GM12878 (cell line): ENCODE measurements around the gene COL7A1. TPM values are rescaled to one million over a fixed set of nuclear protein-coding genes. Genes with fewer than 3 reads are reported as not detected.

Experiments
- ATAC-seq: fragments of 200-7000 bp; cut with Tn5 transposase; 3 replicates; pipeline ENCODE4 v1.9.1; 2020; ENCODE audit warnings: mild to moderate bottlenecking, moderate library complexity
- BruUV-seq: library from RNA; stranded (reverse); fragments of 400-500 nt; replicated peaks from 2 replicates; lab custom pipeline; 2021; lab: Mats Ljungman, UMichigan
- CTCF ChIA-PET: fragments of 300-600 bp; sonication (Branson Sonifier 250); formaldehyde crosslinking; extraction: SDS; loops from one replicate; lab custom pipeline; 2021; ENCODE audit warnings: inconsistent platforms; lab: Yijun Ruan, JAX
- POLR2A ChIA-PET: fragments of 350-600 bp; formaldehyde crosslinking; extraction: SDS; loops from one replicate; lab custom pipeline; 2021; ENCODE audit warnings: inconsistent platforms; lab: Charles Lee
- RAD21 ChIA-PET: fragments of 300-600 bp; sonication (Branson Sonifier 250); formaldehyde crosslinking; loops from one replicate; lab custom pipeline; 2023; ENCODE audit warnings: antibody characterized with exemption; ENCODE audit not compliant: unreplicated experiment; lab: Charles Lee
- SMC1A ChIA-PET: fragments of 300-600 bp; sonication (Branson Sonifier 250); formaldehyde crosslinking; loops from one replicate; lab custom pipeline; 2023; ENCODE audit not compliant: unreplicated experiment, uncharacterized antibody; lab: Charles Lee
- DNase-seq: peaks from one replicate; pipeline ENCODE4 v3.0.0-alpha.2; 2011; ENCODE audit warnings: low read depth, low spot score
- FAIRE-seq: peaks from 3 replicates; lab custom pipeline; 2011; peaks lifted over from hg19 to GRCh38; lab: Jason Lieb, UNC
- H2AFZ ChIP-seq: 2 replicates; pipeline ENCODE4 v1.6.0; 2011; ENCODE audit warnings: low read depth, low read length, control low read depth; ENCODE audit not compliant: control insufficient read depth
- H3K27ac ChIP-seq: 2 replicates; pipeline ENCODE4 v1.5.1; 2011; ENCODE audit warnings: control low read depth; ENCODE audit not compliant: control insufficient read depth, insufficient read depth
- H3K27me3 ChIP-seq, 2 experiments: replicated peaks in 1 of 2; 2 replicates each; pipeline versions ENCODE4 v1.6.0 to v1.6.1; 2011; ENCODE audit warnings: low read length in 1 of 2; ENCODE audit not compliant: control insufficient read depth in 2 of 2, insufficient read depth in 2 of 2
- H3K36me3 ChIP-seq, 2 experiments: 2 replicates each; pipeline ENCODE4 v1.5.1; 2011; ENCODE audit warnings: low read length in 1 of 2; ENCODE audit not compliant: control insufficient read depth in 2 of 2, insufficient read depth in 2 of 2
- H3K4me1 ChIP-seq: 2 replicates; pipeline ENCODE4 v1.6.1; 2011; ENCODE audit warnings: mild to moderate bottlenecking, low read length, moderate library complexity, mixed read lengths; ENCODE audit not compliant: control insufficient read depth, insufficient read depth
- H3K4me2 ChIP-seq: 2 replicates; pipeline ENCODE4 v1.6.0; 2011; ENCODE audit warnings: control low read depth; ENCODE audit not compliant: control insufficient read depth, insufficient read depth
- H3K4me3 ChIP-seq: fragments of 200-600 bp; sonication (generic); 2 replicates; pipeline ENCODE4 v1.5.1; 2016
- H3K79me2 ChIP-seq: 2 replicates; pipeline ENCODE4 v1.6.0; 2011; ENCODE audit warnings: low read length; ENCODE audit not compliant: control insufficient read depth, insufficient read depth
- H3K9ac ChIP-seq: 2 replicates; pipeline ENCODE4 v1.8.0; 2011; ENCODE audit warnings: low read length, control low read depth, mixed read lengths; ENCODE audit not compliant: control insufficient read depth, insufficient read depth
- H3K9me3 ChIP-seq: replicated peaks from 3 replicates; pipeline ENCODE4 v1.5.1; 2011; ENCODE audit warnings: mild to moderate bottlenecking, low read length; ENCODE audit not compliant: control insufficient read depth, insufficient read depth
- H4K20me1 ChIP-seq: 2 replicates; pipeline ENCODE4 v1.6.0; 2011; ENCODE audit not compliant: control insufficient read depth, insufficient read depth
- BCL11A ChIP-seq: IDR thresholded peaks from 2 replicates; pipeline ENCODE4 v1.6.1; 2011; ENCODE audit warnings: low read depth, low read length
- BRCA1 ChIP-seq: IDR thresholded peaks from 2 replicates; pipeline ENCODE4 v1.6.1; 2011; ENCODE audit warnings: low read depth, low read length, improper control_type of control experiment
- CBX3 ChIP-seq: fragments of 200-600 bp; sonication (generic); IDR thresholded peaks from 2 replicates; pipeline ENCODE4 v1.6.1; 2016; ENCODE audit warnings: low read depth, borderline replicate concordance
- CBX5 ChIP-seq: sonication (generic); IDR thresholded peaks from 2 replicates; pipeline ENCODE4 v1.6.1; 2016; ENCODE audit warnings: low read depth, moderate library complexity, mild to moderate bottlenecking, inconsistent platforms
- CREB1 ChIP-seq: IDR thresholded peaks from 2 replicates; pipeline ENCODE4 v1.6.1; 2012; ENCODE audit warnings: low read depth, mild to moderate bottlenecking, inconsistent platforms
- ESRRA ChIP-seq: IDR thresholded peaks from 2 replicates; pipeline ENCODE4 v1.6.1; 2012; ENCODE audit warnings: mild to moderate bottlenecking, low read length, improper control_type of control experiment
- GABPA ChIP-seq: IDR thresholded peaks from 2 replicates; pipeline ENCODE4 v1.6.1; 2014; ENCODE audit warnings: antibody characterized with exemption, low read depth, mild to moderate bottlenecking, inconsistent platforms
- IKZF1 ChIP-seq: fragments of 450-650 bp; conservative IDR thresholded peaks from 2 replicates; pipeline ENCODE4 v1.6.1; 2017; ENCODE audit warnings: antibody characterized with exemption, mild to moderate bottlenecking
- NFXL1 ChIP-seq: fragments of 450-650 bp; IDR thresholded peaks from 2 replicates; pipeline ENCODE4 v1.6.1; 2017; ENCODE audit warnings: antibody characterized with exemption, mild to moderate bottlenecking, borderline replicate concordance
- SIX5 ChIP-seq: IDR thresholded peaks from 2 replicates; pipeline ENCODE4 v1.6.1; 2011; ENCODE audit warnings: mild to moderate bottlenecking, low read depth, low read length, moderate library complexity; ENCODE audit not compliant: severe bottlenecking
- SMAD1 ChIP-seq: fragments of 450-650 bp; IDR thresholded peaks from 2 replicates; pipeline ENCODE4 v1.6.1; 2018; ENCODE audit warnings: mild to moderate bottlenecking, low read depth; ENCODE audit not compliant: partially characterized antibody
- SMC3 ChIP-seq: IDR thresholded peaks from 2 replicates; pipeline ENCODE4 v1.6.1; 2011; ENCODE audit warnings: low read length, improper control_type of control experiment, borderline replicate concordance
- SPI1 ChIP-seq: IDR thresholded peaks from 2 replicates; pipeline ENCODE4 v1.6.1; 2011; ENCODE audit warnings: low read depth, mild to moderate bottlenecking, low read length, moderate library complexity, borderline replicate concordance; ENCODE audit not compliant: insufficient read depth
- TARDBP ChIP-seq: IDR thresholded peaks from 2 replicates; pipeline ENCODE4 v1.6.1; 2016; ENCODE audit warnings: borderline replicate concordance
- YBX1 ChIP-seq: fragments of 450-650 bp; IDR thresholded peaks from 2 replicates; pipeline ENCODE4 v1.6.1; 2016; ENCODE audit warnings: antibody characterized with exemption
- WGBS: methylation state at CpG from one replicate; pipeline ENCODE4 v1.1.6; 2016; ENCODE audit warnings: low lambda C conversion rate; ENCODE audit not compliant: insufficient replicate concordance, insufficient coverage; ENCODE audit errors: missing lambda C conversion rate; 5-methylcytosine and 5-hydroxymethylcytosine counted together
- in situ Hi-C: fragments of 300-500 bp; cut with MboI; formaldehyde crosslinking; loops from 9 replicates; pipeline ENCODE4 v1.14.3; 2018; ENCODE audit warnings: mixed read lengths
- intact Hi-C: fragments of 100-400 bp; cut with micrococcal nuclease; formaldehyde crosslinking; loops from one replicate; pipeline ENCODE4 v1.14.2; 2022; ENCODE audit not compliant: unreplicated experiment
- polyA plus RNA-seq, 11 experiments: library from polyadenylated mRNA; depleted of rRNA in 4 of 11; unstranded in 6 of 11; stranded (reverse) in 5 of 11; fragments of >200 nt; fragmentation: Nextera tagmentation in 4 of 11; fragmentation: Illumina TruSeq in 1 of 11; extraction: Ambion mirVana in 4 of 11; extraction: Trizol in 1 of 11; gene quantifications; 1 replicate in 1 of 11; 2 replicates in 10 of 11; pipeline versions ENCODE4 v1.2.1 to v1.2.3, GENCODE V29; 2011 to 2016; ENCODE audit warnings: inconsistent platforms in 2 of 11, missing spikeins in 2 of 11, low read depth in 1 of 11
- total RNA-seq, 4 experiments: library from RNA; depleted of rRNA in 3 of 4; stranded (reverse); fragments of >200 nt in 3 of 4; fragmentation: Illumina TruSeq in 1 of 4; extraction: Trizol in 1 of 4; gene quantifications; 2 replicates each; pipeline versions ENCODE4 v1.2.1 to v1.2.3, GENCODE V29; 2013 to 2021
- TF ChIP-seq, protein P1 (sequence below): fragments of 450-650 bp; IDR thresholded peaks from 2 replicates; pipeline ENCODE4 v1.6.1; 2016; ENCODE audit warnings: mild to moderate bottlenecking
- TF ChIP-seq, protein P2 (sequence below): IDR thresholded peaks from 2 replicates; pipeline ENCODE4 v1.6.1; 2011; ENCODE audit warnings: mild to moderate bottlenecking, low read depth, low read length, moderate library complexity; ENCODE audit not compliant: insufficient replicate concordance
- TF ChIP-seq, protein P3 (sequence below): IDR thresholded peaks from 2 replicates; pipeline ENCODE4 v1.6.1; 2011; ENCODE audit warnings: borderline replicate concordance, low read depth, mild to moderate bottlenecking, moderate library complexity, low read length; ENCODE audit not compliant: insufficient read depth, poor library complexity, severe bottlenecking
- TF ChIP-seq, protein P4 (sequence below): fragments of 450-650 bp; IDR thresholded peaks from 2 replicates; pipeline ENCODE4 v1.6.1; 2014; ENCODE audit warnings: mild to moderate bottlenecking
- TF ChIP-seq, protein P5 (sequence below): fragments of 450-650 bp; IDR thresholded peaks from 2 replicates; pipeline ENCODE4 v1.6.1; 2016; ENCODE audit warnings: mild to moderate bottlenecking

Gene COL7A1
- total and polyA plus RNA-seq, 10 of the 15 experiments (the other 5 are each of a cell fraction or from before 2014, with no cell fraction given), result 0.01 to 1.9 (median 0.29) TPM; not detected in 1

DNA sequence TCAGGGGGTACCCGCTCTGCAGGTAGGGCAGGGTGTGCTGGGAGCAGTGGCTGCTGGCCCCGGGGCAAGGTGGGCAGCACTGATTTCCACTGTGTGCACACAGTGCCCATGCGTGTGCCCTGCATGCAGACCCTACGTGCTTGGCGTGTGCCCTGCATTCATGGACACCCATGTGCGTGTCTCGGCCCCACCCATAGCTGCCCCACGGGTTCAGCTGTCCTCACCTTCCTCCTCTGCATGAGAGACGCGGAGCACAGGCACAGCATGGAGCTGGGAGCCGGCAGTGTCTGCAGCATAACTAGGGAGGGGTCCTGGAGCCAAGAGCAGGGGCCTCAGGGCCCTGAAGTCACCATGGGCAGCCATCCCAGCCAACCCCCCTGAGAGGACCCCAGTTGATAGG lies 29.9 kb downstream of the COL7A1 start:
- 58% methylated on average over 11 of the region's 11 CpGs for WGBS
- no TSS peak for BruUV-seq
- H2AFZ ChIP-seq, result no peak overlapping the region
- TF ChIP-seq IKZF1 (no peak), CBX3 (no peak), CREB1 (no peak), TARDBP (no peak), SMC3 (no peak), NFXL1 (no peak), SIX5 (no peak), CBX5 (no peak), GABPA (no peak), BRCA1 (no peak), YBX1 (no peak), SMAD1 (no peak), ESRRA (no peak), SPI1 (no peak), BCL11A (no peak)
- TF ChIP-seq, protein P1, sequence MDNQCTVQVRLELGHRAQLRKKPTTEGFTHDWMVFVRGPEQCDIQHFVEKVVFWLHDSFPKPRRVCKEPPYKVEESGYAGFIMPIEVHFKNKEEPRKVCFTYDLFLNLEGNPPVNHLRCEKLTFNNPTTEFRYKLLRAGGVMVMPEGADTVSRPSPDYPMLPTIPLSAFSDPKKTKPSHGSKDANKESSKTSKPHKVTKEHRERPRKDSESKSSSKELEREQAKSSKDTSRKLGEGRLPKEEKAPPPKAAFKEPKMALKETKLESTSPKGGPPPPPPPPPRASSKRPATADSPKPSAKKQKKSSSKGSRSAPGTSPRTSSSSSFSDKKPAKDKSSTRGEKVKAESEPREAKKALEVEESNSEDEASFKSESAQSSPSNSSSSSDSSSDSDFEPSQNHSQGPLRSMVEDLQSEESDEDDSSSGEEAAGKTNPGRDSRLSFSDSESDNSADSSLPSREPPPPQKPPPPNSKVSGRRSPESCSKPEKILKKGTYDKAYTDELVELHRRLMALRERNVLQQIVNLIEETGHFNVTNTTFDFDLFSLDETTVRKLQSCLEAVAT, result no peak
- TF ChIP-seq, protein P2, sequence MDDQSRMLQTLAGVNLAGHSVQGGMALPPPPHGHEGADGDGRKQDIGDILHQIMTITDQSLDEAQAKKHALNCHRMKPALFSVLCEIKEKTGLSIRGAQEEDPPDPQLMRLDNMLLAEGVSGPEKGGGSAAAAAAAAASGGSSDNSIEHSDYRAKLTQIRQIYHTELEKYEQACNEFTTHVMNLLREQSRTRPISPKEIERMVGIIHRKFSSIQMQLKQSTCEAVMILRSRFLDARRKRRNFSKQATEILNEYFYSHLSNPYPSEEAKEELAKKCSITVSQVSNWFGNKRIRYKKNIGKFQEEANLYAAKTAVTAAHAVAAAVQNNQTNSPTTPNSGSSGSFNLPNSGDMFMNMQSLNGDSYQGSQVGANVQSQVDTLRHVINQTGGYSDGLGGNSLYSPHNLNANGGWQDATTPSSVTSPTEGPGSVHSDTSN, result no peak
- TF ChIP-seq, protein P3, sequence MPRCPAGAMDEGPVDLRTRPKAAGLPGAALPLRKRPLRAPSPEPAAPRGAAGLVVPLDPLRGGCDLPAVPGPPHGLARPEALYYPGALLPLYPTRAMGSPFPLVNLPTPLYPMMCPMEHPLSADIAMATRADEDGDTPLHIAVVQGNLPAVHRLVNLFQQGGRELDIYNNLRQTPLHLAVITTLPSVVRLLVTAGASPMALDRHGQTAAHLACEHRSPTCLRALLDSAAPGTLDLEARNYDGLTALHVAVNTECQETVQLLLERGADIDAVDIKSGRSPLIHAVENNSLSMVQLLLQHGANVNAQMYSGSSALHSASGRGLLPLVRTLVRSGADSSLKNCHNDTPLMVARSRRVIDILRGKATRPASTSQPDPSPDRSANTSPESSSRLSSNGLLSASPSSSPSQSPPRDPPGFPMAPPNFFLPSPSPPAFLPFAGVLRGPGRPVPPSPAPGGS, result no peak
- TF ChIP-seq, protein P4, sequence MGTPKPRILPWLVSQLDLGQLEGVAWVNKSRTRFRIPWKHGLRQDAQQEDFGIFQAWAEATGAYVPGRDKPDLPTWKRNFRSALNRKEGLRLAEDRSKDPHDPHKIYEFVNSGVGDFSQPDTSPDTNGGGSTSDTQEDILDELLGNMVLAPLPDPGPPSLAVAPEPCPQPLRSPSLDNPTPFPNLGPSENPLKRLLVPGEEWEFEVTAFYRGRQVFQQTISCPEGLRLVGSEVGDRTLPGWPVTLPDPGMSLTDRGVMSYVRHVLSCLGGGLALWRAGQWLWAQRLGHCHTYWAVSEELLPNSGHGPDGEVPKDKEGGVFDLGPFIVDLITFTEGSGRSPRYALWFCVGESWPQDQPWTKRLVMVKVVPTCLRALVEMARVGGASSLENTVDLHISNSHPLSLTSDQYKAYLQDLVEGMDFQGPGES, result no peak
- TF ChIP-seq, protein P5, sequence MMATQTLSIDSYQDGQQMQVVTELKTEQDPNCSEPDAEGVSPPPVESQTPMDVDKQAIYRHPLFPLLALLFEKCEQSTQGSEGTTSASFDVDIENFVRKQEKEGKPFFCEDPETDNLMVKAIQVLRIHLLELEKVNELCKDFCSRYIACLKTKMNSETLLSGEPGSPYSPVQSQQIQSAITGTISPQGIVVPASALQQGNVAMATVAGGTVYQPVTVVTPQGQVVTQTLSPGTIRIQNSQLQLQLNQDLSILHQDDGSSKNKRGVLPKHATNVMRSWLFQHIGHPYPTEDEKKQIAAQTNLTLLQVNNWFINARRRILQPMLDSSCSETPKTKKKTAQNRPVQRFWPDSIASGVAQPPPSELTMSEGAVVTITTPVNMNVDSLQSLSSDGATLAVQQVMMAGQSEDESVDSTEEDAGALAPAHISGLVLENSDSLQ, result no peak
- ATAC-seq, result no peak
- no peak for DNase-seq
- in situ Hi-C loops (no loop called here), intact Hi-C loops (no loop called here)
- H3K79me2 ChIP-seq, result no peaks in the 10 kb centered on the region
- no peak overlapping the region for H3K4me3 ChIP-seq
- H3K27me3 ChIP-seq, result no peaks in the 10 kb centered on the region
- RAD21 ChIA-PET, result no interaction called here
- SMC1A ChIA-PET, result no interaction called here
- no peak overlapping the region for H3K9ac ChIP-seq
- POLR2A ChIA-PET, result interaction anchor here (1.3 kb wide), 1 partner anchor 150 kb away, joined by 3 read pairs; no protein-coding TSS in a partner anchor
- H4K20me1 ChIP-seq, result no peaks in the 10 kb centered on the region
- no peaks in the 10 kb centered on the region for H3K36me3 ChIP-seq
- H3K4me2 ChIP-seq, result no peak overlapping the region
- no peak overlapping the region for H3K27ac ChIP-seq
- peaks cover 12% of the 10 kb centered on the region for H3K4me1 ChIP-seq
- CTCF ChIA-PET, result no interaction called here
- H3K9me3 ChIP-seq, result no peaks in the 10 kb centered on the region
- no peak for FAIRE-seq
